Colon (tissue), 2 donors: ENCODE measurements around the gene RNU6-1.

ENCODE experiments used
- FAIRE-seq: peaks from 2 replicates; lab custom pipeline; 2012; peaks lifted over from hg19 to GRCh38; lab: Jason Lieb, UNC
- donor health status: control.
- donor health status: control.

Gene RNU6-1

GRCh38 chr15:67820992-67821783 lies 18.7 kb downstream of the RNU6-1 start:
- no peak for FAIRE-seq

GRCh38 chr15:67820122-67820991 lies 19.5 kb downstream of the RNU6-1 start:
- FAIRE-seq: no peak

- no peak for FAIRE-seq
Measured at GRCh38 chr15:67819636-67820035, 20.2 kb downstream of the RNU6-1 start.

GRCh38 chr15:67818464-67818863 lies 21.4 kb downstream of the RNU6-1 start:
- no peak for FAIRE-seq

GRCh38 chr15:67816668-67817067 lies 23.2 kb downstream of the RNU6-1 start:
- no peak for FAIRE-seq

GRCh38 chr15:67815036-67815592 lies 24.7 kb downstream of the RNU6-1 start:
- no peak for FAIRE-seq

GRCh38 chr15:67813104-67813634 lies 26.7 kb downstream of the RNU6-1 start:
- no peak for FAIRE-seq

GRCh38 chr15:67812241-67812644 lies 27.6 kb downstream of the RNU6-1 start:
- FAIRE-seq: no peak

GRCh38 chr15:67809866-67810265 lies 30.0 kb downstream of the RNU6-1 start:
- FAIRE-seq: no peak

- no peak for FAIRE-seq
Measured at GRCh38 chr15:67809441-67809840, 30.4 kb downstream of the RNU6-1 start.

- FAIRE-seq: no peak
Measured at GRCh38 chr15:67808821-67809220, 31.0 kb downstream of the RNU6-1 start.

GRCh38 chr15:67807836-67808235 lies 32.0 kb downstream of the RNU6-1 start:
- no peak for FAIRE-seq

- FAIRE-seq: no peak
Measured at GRCh38 chr15:67807141-67807540, 32.7 kb downstream of the RNU6-1 start.

GRCh38 chr15:67806536-67806935 lies 33.3 kb downstream of the RNU6-1 start:
- FAIRE-seq: no peak

GRCh38 chr15:67805666-67806516 lies 34.0 kb downstream of the RNU6-1 start:
- no peak for FAIRE-seq

- FAIRE-seq: no peak
Measured at GRCh38 chr15:67805008-67805665, 34.7 kb downstream of the RNU6-1 start.

GRCh38 chr15:67803996-67804843 lies 35.6 kb downstream of the RNU6-1 start:
- no peak for FAIRE-seq

- no peak for FAIRE-seq
Measured at GRCh38 chr15:67803299-67803698, 36.5 kb downstream of the RNU6-1 start.

- no peak for FAIRE-seq
Measured at GRCh38 chr15:67801926-67802914, 37.6 kb downstream of the RNU6-1 start.
